ENCODE measurements around the gene APOC3.

Gene APOC3

GRCh38 chr11:116837231-116838091, 7.8 kb downstream of the APOC3 start, which contains the start of gene APOA1:
Gene APOA1 (minus strand): TSS chr11:116837622. CDS start chr11:116837387, 235 bp downstream.
- Histone ChIP-seq H3K4me3 (ENCODE audit: insufficient read depth, low read depth, low read length) (no peak within 1 kb of the TSS), H3K9me3 (ENCODE audit: control insufficient read depth, low read length) (no peaks in the 10 kb centered on the region), H3K27ac (ENCODE audit: insufficient read depth, low read depth, low read length, poor library complexity, severe bottlenecking) (no peak within 1 kb of the TSS), H3K36me3 (ENCODE audit: control insufficient read depth, insufficient read depth, low read length) (no peaks in the 10 kb centered on the region), H3K27me3 (ENCODE audit: control insufficient read depth, insufficient read depth, low read length, poor library complexity, severe bottlenecking) (peaks cover 12% of the 10 kb centered on the region), H3K4me1 (ENCODE audit: control insufficient read depth, insufficient read depth, low read length) (peaks cover 23% of the 10 kb centered on the region)
- 68 to 71% methylated on average over 18 to 19 of the region's 19 CpGs for WGBS, 2 experiments

GRCh38 chr11:116838321-116839084, 8.8 kb downstream of the APOC3 start:
- 91 to 93% methylated on average over 6 of the region's 6 CpGs for WGBS, 2 experiments
- Histone ChIP-seq H3K4me1 (ENCODE audit: control insufficient read depth, insufficient read depth, low read length) (peaks cover 23% of the 10 kb centered on the region), H3K9me3 (ENCODE audit: control insufficient read depth, low read length) (no peaks in the 10 kb centered on the region), H3K4me3 (ENCODE audit: insufficient read depth, low read depth, low read length) (no peak overlapping the region), H3K36me3 (ENCODE audit: control insufficient read depth, insufficient read depth, low read length) (no peaks in the 10 kb centered on the region), H3K27ac (ENCODE audit: insufficient read depth, low read depth, low read length, poor library complexity, severe bottlenecking) (no peak overlapping the region), H3K27me3 (ENCODE audit: control insufficient read depth, insufficient read depth, low read length, poor library complexity, severe bottlenecking) (peaks cover 12% of the 10 kb centered on the region)

- H3K27ac ChIP-seq (ENCODE audit: insufficient read depth, low read depth, low read length, poor library complexity, severe bottlenecking) = no peak overlapping the region
- H3K4me3 ChIP-seq (ENCODE audit: insufficient read depth, low read depth, low read length) = no peak overlapping the region
- H3K36me3 ChIP-seq (ENCODE audit: control insufficient read depth, insufficient read depth, low read length) = no peaks in the 10 kb centered on the region
- H3K27me3 ChIP-seq (ENCODE audit: control insufficient read depth, insufficient read depth, low read length, poor library complexity, severe bottlenecking) = peaks cover 5% of the 10 kb centered on the region
- 73 to 75% methylated on average over 6 of the region's 6 CpGs for WGBS, 2 experiments
- no peaks in the 10 kb centered on the region for H3K9me3 ChIP-seq (ENCODE audit: control insufficient read depth, low read length)
- peaks cover 23% of the 10 kb centered on the region for H3K4me1 ChIP-seq (ENCODE audit: control insufficient read depth, insufficient read depth, low read length)
Observed at GRCh38 chr11:116840224-116840745, 10.6 kb downstream of the APOC3 start.

DNA sequence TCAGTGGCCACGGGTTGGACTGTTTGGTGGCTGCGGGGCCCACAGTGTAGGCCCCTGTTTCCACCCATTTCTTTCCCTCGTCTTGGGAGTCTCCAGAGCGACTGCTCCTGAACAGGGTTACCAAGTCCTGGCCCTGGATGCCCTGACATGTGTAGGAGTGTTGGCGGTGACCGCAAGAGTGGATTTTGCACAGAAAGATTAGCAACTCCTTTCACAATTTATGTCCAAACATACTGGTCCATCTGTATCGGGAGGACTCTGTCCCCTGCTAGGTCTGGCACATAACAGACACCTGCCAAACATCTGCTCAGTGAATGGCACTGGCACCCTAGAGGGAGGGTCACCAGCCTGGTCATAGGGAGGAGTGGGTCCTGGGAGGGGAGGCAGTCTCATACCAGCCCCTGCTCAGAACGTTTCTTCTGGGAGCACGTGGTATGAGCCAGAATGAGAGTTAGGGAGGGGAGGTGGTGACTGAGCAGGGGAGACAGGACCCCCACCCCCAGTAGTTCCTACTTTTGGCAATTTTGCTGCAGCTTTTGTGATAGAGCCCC, 11.1 kb downstream of the APOC3 start:
- Histone ChIP-seq H3K27ac (ENCODE audit: insufficient read depth, low read depth, low read length, poor library complexity, severe bottlenecking) (no peak overlapping the region), H3K4me1 (ENCODE audit: control insufficient read depth, insufficient read depth, low read length) (peaks cover 23% of the 10 kb centered on the region), H3K9me3 (ENCODE audit: control insufficient read depth, low read length) (no peaks in the 10 kb centered on the region), H3K36me3 (ENCODE audit: control insufficient read depth, insufficient read depth, low read length) (peaks cover 3% of the 10 kb centered on the region), H3K27me3 (ENCODE audit: control insufficient read depth, insufficient read depth, low read length, poor library complexity, severe bottlenecking) (no peaks in the 10 kb centered on the region), H3K4me3 (ENCODE audit: insufficient read depth, low read depth, low read length) (no peak overlapping the region)
- WGBS, 2 experiments = 84 to 86% methylated on average over 9 of the region's 9 CpGs

- Histone ChIP-seq H3K36me3 (ENCODE audit: control insufficient read depth, insufficient read depth, low read length) (peaks cover 16% of the 10 kb centered on the region), H3K27ac (ENCODE audit: insufficient read depth, low read depth, low read length, poor library complexity, severe bottlenecking) (no peak overlapping the region), H3K9me3 (ENCODE audit: control insufficient read depth, low read length) (no peaks in the 10 kb centered on the region), H3K4me3 (ENCODE audit: insufficient read depth, low read depth, low read length) (no peak overlapping the region), H3K4me1 (ENCODE audit: control insufficient read depth, insufficient read depth, low read length) (peaks cover 19% of the 10 kb centered on the region), H3K27me3 (ENCODE audit: control insufficient read depth, insufficient read depth, low read length, poor library complexity, severe bottlenecking) (no peaks in the 10 kb centered on the region)
- WGBS, 2 experiments = 94 to 97% methylated on average over 4 of the region's 4 CpGs
Observed at GRCh38 chr11:116842117-116842516, 12.4 kb downstream of the APOC3 start.

- WGBS, 2 experiments = 91 to 94% methylated on average over 4 of the region's 4 CpGs
- Histone ChIP-seq H3K4me1 (ENCODE audit: control insufficient read depth, insufficient read depth, low read length) (peaks cover 11% of the 10 kb centered on the region), H3K27me3 (ENCODE audit: control insufficient read depth, insufficient read depth, low read length, poor library complexity, severe bottlenecking) (no peaks in the 10 kb centered on the region), H3K27ac (ENCODE audit: insufficient read depth, low read depth, low read length, poor library complexity, severe bottlenecking) (no peak overlapping the region), H3K9me3 (ENCODE audit: control insufficient read depth, low read length) (no peaks in the 10 kb centered on the region), H3K4me3 (ENCODE audit: insufficient read depth, low read depth, low read length) (no peak overlapping the region), H3K36me3 (ENCODE audit: control insufficient read depth, insufficient read depth, low read length) (peaks cover 17% of the 10 kb centered on the region)
Observed at GRCh38 chr11:116842909-116843308, 13.2 kb downstream of the APOC3 start.

DNA sequence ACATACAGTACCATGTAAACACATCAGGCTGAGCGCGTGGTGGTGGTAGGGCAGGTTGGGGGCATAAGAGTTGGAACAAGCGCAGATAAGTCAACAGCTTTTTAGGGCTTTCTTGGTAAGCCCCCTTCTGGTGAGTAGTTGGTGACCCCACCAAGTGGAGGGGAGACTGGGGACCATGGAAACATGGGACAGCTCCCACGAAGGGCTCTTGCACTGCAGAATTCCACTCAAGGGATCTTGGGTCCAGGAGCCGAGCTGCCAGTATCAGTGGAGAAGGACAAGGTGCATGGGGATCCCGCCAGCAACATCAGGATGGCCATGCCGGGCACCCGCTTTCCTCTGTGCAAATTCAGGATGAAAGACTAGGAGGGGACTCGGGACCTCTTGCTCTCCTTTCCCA, 14.0 kb downstream of the APOC3 start:
- Histone ChIP-seq H3K27ac (ENCODE audit: insufficient read depth, low read depth, low read length, poor library complexity, severe bottlenecking) (no peak overlapping the region), H3K4me1 (ENCODE audit: control insufficient read depth, insufficient read depth, low read length) (peaks cover 6% of the 10 kb centered on the region), H3K36me3 (ENCODE audit: control insufficient read depth, insufficient read depth, low read length) (peaks cover 18% of the 10 kb centered on the region), H3K27me3 (ENCODE audit: control insufficient read depth, insufficient read depth, low read length, poor library complexity, severe bottlenecking) (no peaks in the 10 kb centered on the region), H3K9me3 (ENCODE audit: control insufficient read depth, low read length) (no peaks in the 10 kb centered on the region), H3K4me3 (ENCODE audit: insufficient read depth, low read depth, low read length) (no peak overlapping the region)
- 92 to 93% methylated on average over 9 of the region's 9 CpGs for WGBS, 2 experiments

DNA sequence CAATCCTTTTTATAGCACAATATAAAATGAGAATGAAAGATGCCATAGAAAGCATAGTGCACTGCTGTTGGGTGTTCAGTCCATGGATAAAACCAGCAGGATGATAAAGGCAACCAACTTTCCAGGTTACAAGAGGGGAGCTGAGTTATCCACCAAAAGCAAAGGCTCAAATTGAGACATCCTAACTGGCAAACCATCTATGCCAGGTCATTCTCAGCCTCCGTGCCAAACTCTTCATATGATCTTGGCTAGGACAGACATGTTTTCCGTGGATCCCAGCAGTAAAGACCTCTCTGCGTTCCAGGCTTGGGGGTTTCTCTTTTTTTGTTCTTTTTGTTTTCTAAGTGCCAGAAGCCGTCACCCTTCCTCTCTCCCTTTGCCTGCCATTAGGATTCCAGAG, 15.0 kb downstream of the APOC3 start:
- H3K27me3 ChIP-seq (ENCODE audit: control insufficient read depth, insufficient read depth, low read length, poor library complexity, severe bottlenecking) = no peaks in the 10 kb centered on the region
- peaks cover 6% of the 10 kb centered on the region for H3K4me1 ChIP-seq (ENCODE audit: control insufficient read depth, insufficient read depth, low read length)
- no peaks in the 10 kb centered on the region for H3K9me3 ChIP-seq (ENCODE audit: control insufficient read depth, low read length)
- no peak overlapping the region for H3K4me3 ChIP-seq (ENCODE audit: insufficient read depth, low read depth, low read length)
- no peak overlapping the region for H3K27ac ChIP-seq (ENCODE audit: insufficient read depth, low read depth, low read length, poor library complexity, severe bottlenecking)
- H3K36me3 ChIP-seq (ENCODE audit: control insufficient read depth, insufficient read depth, low read length) = peaks cover 23% of the 10 kb centered on the region
- WGBS, 2 experiments = 92 to 98% methylated on average over 4 of the region's 4 CpGs

DNA sequence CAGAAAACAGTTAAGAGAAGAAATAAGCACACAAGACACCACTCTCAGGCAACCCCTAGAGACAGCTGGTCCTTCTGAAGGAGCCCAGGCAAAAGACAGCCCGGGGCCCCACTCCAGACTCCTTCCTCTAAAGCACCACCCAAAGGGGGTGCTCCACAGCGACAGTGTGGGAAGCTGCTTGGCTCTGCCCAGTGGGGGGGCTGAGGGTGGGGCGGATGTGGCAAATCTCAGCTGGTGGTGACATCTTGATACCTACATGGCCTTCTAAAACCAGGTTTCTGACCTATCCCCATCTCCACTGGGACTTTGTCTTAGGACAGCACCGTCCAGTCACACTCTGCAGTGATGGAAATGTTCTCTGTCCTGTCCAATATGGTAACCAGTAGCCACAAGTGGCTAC, 17.9 kb downstream of the APOC3 start:
- no peaks in the 10 kb centered on the region for H3K27me3 ChIP-seq (ENCODE audit: control insufficient read depth, insufficient read depth, low read length, poor library complexity, severe bottlenecking)
- no peaks in the 10 kb centered on the region for H3K9me3 ChIP-seq (ENCODE audit: control insufficient read depth, low read length)
- H3K4me1 ChIP-seq (ENCODE audit: control insufficient read depth, insufficient read depth, low read length) = no peaks in the 10 kb centered on the region
- no peak overlapping the region for H3K27ac ChIP-seq (ENCODE audit: insufficient read depth, low read depth, low read length, poor library complexity, severe bottlenecking)
- H3K36me3 ChIP-seq (ENCODE audit: control insufficient read depth, insufficient read depth, low read length) = peaks cover 23% of the 10 kb centered on the region
- WGBS, 2 experiments = 91 to 93% methylated on average over 4 of the region's 4 CpGs
- no peak overlapping the region for H3K4me3 ChIP-seq (ENCODE audit: insufficient read depth, low read depth, low read length)

- Histone ChIP-seq H3K27me3 (ENCODE audit: control insufficient read depth, insufficient read depth, low read length, poor library complexity, severe bottlenecking) (no peaks in the 10 kb centered on the region), H3K9me3 (ENCODE audit: control insufficient read depth, low read length) (no peaks in the 10 kb centered on the region), H3K4me3 (ENCODE audit: insufficient read depth, low read depth, low read length) (no peak overlapping the region), H3K27ac (ENCODE audit: insufficient read depth, low read depth, low read length, poor library complexity, severe bottlenecking) (no peak overlapping the region), H3K36me3 (ENCODE audit: control insufficient read depth, insufficient read depth, low read length) (peaks cover 24% of the 10 kb centered on the region), H3K4me1 (ENCODE audit: control insufficient read depth, insufficient read depth, low read length) (no peaks in the 10 kb centered on the region)
- WGBS, 2 experiments = 95 to 97% methylated on average over 12 of the region's 12 CpGs
Observed at GRCh38 chr11:116849060-116849459, 19.4 kb downstream of the APOC3 start.
